ENCODE measurements around the gene GEMIN7.

GEMIN7 gene

DNA sequence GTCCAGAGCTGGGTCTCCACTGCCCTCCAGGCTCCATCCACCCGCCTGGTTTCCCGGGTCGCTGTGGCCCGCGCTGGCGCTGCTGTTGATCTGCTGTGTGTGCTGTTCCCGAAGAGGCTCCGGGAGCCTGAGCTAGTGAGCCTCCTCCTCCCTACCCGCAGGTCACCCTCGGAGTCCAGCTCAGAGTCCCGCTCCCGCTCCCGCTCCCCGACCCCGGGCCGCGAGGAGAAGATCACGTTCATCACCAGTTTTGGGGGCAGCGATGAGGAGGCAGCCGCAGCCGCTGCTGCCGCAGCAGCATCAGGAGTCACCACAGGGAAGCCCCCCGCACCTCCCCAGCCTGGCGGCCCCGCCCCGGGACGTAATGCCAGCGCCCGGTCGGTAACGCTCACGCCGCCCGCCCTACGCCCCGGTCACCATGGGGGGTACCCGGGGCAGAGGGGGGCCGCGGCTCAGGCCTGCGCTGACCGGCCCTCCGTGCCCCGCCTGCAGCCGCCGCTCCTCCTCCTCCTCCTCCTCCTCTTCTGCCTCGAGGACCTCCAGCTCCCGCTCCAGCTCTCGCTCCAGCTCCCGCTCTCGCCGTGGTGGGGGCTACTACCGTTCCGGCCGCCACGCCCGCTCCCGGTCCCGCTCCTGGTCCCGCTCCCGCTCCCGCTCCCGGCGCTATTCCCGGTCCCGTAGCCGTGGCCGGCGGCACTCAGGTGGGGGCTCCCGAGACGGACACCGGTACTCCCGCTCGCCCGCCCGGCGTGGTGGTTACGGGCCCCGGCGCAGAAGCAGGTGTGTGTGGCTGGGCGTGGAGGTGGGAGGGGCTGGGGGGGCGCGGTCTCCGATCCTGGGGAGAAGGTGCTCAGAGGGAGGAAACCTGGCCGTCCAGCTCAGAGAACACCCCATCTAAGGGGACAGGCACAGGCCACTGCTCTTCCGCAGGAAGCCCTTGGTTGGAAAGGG is 14.9 kb upstream of the GEMIN7 start:
- no peak for DNase-seq

DNA sequence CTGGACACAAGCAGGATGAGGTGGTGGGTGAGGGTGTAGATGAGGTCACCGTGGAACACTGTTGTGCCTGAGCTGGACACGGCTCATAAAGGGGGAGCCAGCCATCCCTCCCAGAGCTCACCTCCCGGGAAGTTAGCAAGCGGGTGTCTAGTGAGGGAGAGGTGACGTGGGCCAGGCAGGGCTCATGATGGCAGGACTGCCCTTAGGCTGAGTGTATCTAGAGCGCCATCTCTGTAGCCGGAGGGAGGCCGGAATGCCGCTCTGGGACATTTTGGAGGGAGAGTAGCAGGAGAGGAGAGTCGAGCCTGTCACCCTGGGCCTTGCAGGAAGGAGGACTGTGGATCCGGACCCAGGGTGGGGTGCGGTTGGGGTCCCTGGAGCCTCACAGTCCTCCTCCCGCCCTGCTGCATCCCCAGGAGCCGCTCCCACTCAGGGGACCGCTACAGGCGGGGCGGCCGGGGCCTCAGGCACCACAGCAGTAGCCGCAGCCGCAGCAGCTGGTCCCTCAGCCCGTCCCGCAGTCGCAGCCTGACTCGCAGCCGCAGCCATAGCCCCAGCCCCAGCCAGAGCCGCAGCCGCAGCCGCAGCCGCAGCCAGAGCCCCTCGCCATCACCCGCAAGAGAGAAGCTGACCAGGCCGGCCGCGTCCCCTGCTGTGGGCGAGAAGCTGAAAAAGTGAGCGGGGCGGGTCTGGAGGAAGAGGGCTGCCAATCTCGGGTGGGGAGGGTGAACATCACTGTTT is 12.0 kb upstream of the GEMIN7 start:
- DNase-seq = no peak

DNA sequence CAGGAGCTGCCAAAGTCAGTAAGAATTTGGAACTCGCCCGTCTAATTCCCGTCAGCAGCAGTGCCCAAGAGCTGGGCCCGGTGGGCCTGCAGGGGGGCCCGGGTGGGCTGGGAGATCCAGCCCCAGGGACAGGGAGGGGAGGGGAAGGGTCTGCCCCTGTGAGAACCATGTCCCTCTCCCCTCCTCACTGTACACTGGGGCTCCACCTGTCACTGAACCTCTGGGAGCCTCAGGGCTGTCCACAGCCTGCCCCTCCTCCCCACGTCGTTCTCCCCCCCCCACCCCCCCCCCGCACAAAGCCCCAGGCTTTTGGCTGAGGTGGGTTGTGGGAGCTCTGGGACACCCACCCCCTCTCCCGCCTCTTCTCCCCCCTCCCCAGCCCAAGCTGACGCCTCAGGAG is 11.0 kb upstream of the GEMIN7 start:
- no peak for DNase-seq

DNA sequence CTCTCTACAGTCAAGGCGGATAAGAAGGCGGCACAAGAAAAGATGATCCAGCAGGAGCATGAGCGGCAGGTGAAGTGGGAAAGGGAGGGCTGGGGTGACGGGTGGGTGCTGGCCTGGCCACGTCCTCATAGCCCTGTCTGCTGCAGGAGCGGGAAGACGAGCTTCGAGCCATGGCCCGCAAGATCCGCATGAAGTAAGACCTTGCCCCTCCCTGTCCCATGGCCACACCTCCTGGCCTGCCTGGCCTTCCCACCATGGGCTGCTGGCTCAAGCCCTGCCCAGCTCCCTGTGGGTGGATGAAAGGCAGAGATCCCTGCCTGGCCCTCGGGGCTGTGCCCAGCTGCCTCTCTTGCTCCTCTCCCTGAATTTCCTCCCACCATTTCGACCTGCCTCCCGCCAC is 10.0 kb upstream of the GEMIN7 start:
- DNase-seq = no peak

DNA sequence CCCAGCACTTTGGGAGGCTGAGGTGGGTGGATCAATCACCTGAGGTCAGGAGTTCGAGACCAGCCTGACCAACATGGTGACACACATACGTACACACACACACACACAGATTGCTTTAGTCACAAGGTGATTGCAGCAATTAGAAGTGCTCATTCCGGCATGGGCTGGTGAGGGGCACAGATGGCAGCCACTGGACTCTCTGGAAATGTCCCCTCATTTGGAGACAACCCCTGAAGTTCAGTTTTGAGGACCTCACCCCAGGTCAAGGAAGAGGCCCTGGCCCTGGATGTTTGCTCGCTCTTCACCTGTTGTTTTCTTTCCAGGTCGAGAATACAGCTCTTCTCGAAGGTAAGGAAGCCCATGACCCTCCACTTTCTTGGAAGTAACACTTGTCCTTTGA is 8.8 kb upstream of the GEMIN7 start:
- DNase-seq = no peak

DNA sequence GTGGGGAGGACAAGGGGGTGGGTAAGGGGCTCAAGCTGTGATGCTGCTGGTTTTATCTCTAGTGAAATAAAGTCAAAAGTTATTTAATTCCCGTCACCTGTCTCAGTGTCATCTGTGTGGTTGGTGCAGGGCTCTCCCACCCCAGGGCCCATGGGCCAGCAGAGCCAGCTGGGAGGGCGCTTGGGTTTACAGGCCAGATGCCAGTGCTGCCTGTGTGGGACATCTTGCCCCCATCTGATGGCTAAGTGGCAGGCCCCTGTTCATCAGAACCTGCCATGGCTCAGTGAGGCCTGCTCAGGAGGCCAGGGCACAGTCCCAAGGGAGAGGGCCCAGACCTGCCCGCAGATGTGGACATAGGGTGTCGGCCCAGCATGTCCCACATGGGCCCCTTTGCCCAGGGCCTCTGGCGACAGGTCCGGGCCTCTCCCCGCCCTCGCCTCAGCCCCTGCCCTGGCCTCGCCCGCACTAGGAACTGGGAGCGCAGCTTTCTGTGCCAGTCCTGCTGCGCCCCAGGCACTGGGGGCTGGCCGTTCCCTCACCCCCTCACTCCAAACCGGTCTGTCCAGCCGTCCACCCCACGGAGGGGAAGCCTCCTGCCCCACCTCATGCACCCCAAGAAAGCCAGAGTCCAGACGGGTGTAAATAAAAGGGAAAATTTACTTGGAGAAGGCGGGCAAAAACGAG is 8.1 kb upstream of the GEMIN7 start:
- no peak for DNase-seq

DNA sequence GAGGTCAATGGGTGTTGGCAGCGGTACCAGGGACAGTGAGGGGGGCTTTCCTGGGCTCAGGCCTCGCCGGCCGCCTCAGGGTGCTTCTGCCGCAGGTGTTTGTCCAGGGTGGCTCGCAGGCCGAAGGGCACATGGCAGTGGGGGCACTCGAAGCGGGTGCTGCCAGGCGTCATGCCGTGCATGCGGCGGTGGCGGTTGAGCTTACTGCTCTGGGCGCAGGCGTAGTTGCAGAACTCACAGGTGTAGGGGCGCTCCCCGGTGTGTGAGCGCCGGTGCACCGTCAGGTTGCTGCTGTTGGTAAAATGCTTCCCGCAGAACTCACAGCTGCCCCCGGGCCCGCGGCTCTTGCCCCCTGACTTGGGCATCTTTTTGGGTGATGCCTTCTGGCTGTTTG is 7.5 kb upstream of the GEMIN7 start:
- no peak for DNase-seq

DNA sequence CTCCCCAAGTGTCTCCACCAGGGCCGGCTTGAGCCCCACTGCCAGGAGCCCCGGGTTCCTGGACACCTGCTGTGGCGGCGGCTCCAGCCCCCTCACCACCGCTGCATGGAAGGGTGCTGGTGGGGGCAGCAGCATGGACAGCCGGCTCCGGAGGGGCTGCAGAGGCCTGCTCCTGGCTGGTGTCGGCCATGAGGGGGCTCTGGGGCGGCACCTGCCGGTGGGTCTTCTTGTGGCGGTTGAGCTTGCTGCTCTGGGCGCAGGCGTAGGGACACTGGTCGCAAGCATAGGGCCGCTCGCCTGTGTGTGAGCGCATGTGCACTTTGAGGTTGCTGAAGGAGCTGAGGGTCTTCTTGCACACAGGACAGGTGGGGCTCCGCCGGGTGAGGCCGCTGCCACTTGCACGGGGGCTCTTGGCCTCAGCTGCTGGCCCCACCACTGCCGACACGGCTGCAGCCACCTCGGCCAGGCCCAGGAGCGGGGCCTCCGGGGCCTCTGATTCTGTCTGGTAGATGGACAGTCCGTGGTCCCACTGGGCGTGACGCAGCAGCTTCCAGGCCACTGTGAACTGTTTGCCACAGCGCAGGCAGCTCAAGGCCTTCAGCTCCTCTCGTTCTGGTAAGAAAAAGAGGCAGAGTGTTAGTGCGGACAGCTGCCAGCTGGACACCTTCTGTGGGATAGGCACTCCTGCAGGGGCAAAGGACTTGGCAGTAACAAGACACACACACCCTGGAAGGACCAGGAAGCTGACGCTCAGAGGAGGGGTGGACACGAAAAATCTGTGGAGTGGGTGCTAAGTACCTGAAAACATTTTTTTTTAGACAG is 6.9 kb upstream of the GEMIN7 start:
- DNase-seq = no peak

DNA sequence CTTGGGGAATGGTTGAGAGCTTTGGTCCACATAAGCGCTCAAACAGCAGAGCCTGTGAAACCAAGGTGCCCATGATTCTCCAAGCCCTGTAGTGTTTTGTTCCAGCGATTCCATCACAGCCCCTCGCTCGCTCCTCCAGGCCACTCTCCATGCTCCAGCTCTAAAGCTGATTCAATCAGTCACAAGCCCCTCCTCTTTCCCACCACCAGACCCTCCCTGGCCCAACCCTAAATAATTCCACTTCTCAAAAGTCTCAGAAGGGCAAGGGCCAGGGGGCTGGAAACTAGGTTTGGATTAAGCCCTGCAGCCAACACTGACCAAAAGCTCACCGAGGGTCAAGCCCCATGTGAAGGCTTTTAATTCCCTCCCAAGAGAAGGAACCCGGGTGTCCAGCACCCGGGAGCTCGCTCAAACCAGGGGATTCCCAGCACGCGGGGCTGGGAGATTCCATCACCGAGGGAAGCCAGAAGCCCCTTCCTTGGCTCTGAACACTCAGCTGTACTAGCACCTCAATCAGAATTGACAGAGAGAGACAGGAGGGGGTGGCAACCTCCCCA is 4.2 kb upstream of the GEMIN7 start:
- DNase-seq = no peak

DNA sequence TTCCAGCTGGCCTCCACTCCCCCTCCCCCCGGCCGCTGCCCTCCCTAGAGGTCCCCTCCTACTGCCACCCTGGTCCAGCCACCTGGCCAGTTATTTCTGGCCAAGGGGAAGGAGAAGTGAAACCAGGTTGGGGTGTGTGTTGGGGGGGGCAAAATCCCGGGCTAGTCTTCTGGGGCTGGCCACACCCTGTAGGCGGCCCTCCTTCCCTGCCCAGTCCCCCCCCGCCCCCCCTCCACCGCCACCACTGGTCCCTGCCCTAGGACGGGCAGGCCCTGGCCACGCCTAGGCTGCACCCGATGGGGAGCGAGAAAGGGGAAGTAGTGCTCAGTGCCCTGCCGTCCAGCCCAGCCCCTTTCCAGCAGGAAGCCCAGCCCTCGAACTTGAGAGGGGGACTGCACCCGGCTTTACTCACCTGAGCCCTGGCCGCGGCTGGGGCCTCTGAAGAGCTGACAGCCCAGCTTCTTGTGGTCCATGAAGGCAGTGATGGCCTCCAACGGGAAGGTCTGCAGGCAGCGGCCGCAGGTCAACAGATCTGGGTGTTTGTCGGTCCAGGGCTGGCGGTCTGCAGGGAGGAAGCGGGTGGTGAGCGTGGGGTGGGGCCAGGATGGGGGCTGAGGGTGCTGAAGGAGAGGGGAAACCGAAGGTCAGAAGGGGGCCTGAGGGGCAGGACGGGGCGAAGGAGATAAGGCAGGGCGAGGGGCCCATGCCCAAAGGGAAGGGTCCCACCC is 3.6 kb upstream of the GEMIN7 start:
- DNase-seq = peak; percentile 62

DNA sequence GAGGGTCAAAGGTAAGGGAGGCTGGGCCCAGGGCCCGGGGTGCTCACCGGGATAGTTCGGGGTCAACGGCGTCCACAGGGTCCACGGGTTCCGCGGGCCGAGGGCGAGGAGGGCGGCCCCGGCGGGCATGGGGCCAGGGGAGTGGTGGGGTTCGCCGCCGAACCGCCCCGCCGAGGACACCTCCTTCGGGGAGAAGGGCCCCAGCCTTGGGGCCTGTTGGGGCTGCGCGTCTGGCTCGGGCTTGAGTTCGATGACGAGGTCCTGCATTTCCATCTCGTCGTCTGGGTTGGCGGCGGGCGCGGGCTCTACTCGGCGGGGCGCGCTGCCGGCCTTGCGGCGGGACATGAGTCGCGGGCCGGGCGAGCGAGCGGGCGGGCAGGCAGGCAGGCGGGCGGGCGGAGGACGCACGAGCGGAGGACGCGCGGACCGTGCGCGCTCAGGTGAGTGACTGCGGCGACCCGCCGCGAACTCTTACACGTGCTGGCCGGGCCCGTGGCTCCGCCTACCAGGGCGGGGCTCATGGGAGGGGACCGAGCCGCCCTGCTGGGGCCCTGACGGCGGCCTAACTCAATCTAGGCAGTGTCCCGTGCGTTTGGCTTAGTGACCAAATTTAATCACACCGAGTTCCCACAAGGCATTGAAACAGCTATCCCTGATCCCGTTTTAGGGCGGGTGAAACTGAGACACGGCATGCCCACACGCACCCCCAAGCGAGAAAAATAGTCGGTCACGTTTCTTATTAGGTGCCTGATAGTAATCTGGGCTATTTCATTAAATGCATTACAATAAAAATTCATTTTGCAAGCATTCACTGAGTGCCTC is 2.8 kb upstream of the GEMIN7 start, which contains the start of gene ZNF296:
Gene ZNF296 (minus strand): TSS at position 450 of the 822 bp plus-strand sequence. CDS start 105 bp downstream, at position 345.
- peak; percentile 88 for DNase-seq

DNA sequence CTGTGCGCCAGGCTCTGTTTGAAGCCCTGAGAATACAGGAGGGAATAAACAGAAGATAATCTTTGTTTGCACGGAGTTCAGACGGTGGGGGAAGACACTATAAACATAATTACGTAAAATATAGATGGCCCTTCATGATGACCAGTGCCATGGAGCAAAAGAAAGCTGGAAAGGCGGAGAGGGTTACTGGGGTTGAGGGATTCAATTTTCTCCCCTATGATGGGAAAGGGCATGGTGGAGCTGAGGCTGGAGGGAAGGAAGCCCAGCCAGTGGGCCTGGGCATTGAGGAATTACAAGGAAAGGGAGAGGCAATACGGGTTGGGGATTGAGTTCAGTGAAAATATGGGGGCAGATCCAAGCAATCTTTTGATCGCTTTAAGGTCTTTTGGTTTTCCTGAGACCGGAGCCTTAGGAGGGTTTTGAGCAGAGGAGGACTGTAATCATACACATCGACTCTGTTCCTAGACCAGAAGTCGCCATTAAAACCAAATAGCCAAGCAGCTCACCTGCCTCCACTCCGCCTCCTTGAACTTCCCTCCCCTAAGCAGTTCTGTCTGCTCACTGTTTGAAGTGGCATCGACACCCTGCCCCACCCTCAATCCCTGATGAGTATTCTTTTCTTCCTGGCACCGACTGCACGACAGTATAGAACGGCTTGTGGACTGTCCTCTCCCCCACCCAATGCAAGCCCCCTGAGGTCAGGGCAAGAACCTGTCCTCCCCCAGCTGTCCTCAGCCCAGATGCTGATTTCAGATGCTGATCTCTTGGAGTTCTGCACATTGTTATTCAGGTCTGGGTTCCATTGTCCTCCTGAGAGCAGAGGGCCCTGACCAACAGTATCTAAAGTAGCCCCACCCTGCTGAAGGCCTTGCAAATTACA is 2.0 kb upstream of the GEMIN7 start:
- DNase-seq = no peak

DNA sequence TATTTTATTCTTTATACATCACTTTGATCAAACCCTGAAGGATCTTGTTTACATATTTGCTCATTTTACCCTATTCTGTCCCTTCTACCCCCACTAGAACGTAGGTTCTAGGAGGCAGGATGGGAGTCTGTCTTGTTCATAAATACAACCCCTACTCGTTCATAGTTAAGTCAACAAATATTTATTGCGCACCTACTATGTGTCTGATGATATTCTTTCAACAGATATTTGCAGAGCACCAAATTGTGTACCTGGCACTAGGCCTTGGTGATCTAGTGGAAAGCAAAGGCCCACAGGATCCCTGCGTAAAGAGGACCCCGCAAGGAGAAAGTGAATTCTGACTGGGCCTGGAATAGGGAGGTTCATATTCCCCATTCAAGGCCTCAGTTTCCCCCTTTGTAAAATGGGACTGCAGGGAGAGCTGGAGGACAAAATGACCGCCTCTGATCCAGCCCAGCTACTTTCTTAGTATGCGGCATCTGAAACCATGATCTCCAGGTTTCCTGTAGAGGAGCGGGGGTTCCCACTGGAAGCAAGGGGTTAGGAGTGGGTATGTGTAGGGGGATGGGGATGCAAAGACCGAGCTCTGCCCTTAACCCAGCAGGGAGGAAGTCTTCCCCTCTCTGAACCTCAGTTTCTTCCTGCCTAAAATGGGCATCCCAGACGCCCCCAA is 534 bp upstream of the GEMIN7 start:
- DNase-seq = no peak

DNA sequence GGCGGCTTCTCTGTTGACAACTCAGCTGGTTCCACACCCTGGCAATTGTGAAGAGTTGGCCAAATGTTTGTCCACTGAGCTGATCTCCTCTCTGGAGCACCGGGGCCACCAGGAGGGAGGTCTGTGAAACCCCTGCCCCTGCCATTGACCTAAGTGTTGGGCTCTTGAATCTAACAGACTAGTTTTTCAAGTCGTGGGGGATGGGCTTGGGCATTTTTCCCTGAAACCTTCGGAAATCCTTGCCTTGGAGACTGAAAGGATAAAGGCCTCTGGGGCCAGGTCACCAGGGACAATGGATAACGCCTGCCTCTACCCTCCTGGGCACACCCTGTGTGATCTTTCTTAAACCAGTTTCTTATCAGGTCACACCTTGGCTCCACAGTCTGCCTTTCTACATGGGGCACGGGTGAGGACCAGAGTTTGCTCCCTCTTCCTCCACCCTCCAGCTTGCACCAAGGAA is 881 bp downstream of the GEMIN7 start:
- no peak for DNase-seq

DNA sequence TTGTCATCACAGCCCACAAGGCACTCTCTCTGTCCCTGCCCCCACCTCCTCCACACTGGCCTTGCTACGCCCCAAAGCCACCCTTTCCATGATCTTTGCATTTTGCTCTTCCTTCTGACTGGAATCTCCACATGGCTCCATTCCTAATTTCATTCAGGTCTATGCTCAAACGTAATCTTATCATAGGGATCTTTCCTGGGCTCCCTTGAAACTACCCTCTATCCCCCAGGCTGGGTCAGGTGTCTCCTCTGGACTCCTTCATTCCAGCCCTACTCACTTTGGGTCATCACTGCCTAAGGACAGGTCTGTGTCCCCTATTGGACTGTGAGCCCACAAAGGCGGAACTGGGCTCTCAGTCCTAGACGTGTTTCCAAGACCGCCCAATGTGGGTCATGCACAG is 3.1 kb downstream of the GEMIN7 start:
- DNase-seq = no peak

DNA sequence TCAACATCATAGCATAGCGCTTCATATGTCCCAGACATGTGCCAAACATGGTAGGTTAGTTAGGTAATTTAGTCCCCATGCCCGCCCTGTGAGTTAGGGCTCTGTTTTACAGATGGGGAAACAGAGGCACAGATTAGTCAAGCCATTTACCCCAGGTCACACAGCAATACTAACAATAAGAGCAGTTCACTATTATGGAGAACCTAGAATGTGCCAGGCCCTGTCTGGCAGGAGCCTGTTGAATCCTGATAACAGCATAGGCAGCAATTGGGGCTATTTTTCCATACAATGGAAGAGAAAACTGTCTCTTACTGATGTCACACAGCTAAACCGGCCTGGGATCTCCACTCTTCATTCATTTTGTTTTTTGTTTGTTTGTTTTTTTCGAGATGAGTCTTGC is 7.4 kb downstream of the GEMIN7 start:
- no peak for DNase-seq

DNA sequence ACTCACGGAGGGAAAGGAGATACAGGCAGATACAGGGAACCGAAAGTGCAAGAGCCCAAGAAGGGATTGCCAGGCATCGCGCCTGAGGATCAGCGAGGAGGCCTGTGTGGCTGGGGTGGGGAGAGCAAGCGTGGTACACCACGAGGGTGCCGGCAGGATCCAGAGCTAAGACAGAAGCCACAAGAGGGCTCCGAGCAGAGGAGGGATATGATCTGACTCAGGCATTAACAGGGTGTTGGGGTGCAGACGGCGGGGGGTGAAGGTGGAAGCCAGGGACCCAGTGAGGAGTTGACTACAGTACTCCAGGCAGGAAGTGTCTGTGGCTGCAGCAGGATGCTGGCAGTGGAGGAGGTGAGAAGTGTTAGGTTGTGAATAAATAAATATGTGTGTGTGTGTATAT is 8.5 kb downstream of the GEMIN7 start:
- peak; percentile 49 for DNase-seq

DNA sequence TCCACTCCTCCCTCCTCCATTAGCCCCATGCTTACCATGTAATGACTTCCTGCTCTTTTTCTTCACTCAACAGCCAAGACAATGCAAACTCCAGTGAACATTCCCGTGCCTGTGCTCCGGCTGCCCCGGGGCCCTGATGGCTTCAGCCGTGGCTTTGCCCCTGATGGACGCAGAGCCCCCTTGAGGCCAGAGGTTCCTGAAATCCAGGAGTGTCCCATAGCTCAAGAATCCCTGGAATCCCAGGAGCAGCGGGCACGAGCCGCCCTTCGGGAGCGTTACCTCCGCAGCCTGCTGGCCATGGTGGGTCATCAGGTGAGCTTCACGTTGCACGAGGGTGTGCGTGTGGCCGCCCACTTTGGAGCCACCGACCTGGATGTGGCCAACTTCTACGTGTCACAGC is 11.0 kb downstream of the GEMIN7 start:
- no peak for DNase-seq

DNA sequence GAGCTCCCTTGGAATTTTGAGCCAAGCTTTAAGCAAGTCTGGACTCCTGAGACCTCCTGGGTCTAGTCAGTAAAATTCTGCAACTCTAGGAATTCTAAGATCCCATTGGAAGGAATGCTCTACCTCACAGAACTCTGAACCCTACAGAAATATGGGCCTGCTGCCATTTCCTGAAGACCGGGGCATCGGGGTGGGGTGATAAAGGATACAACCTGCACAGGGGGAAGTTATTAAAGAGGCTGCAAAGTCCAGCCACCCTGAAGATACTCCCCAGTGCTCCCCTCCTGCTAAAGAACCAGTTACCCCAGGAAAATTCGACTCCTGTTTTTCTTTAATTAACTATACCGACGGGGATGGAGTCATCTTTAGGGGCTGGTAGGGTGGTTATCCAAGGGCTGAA is 11.5 kb downstream of the GEMIN7 start:
- no peak for DNase-seq

All from stimulated activated CD8-positive, alpha-beta memory T cell treated with anti-CD3 and anti-CD28 coated beads, Interleukin-4, amount 100 ng/mL, for 48 hours (primary cell).